Measurements from ENCODE around the gene P2RY2.

- TF ChIP-seq CTCF (IDR thresholded peaks at IDR 0.05) (no peak), EP300 (IDR thresholded peaks at IDR 0.05) (no peak), POLR2AphosphoS5 (IDR thresholded peaks at IDR 0.05) (no peak)
Measured at GRCh38 chr11:73236205-73236765, 18.2 kb downstream of the P2RY2 start.
